Effector memory CD4-positive, alpha-beta T cell (primary cell): ENCODE measurements around the gene SLC23A3.

Source experiments
- DNase-seq, 3 donors: peaks; one replicate each; pipeline ENCODE4 v3.0.0-alpha.2; 2020
- H3K27ac ChIP-seq: 2 replicates; pipeline ENCODE4 v1.7.0; 2013; ENCODE audit warnings: mild to moderate bottlenecking, low read length, moderate library complexity; ENCODE audit not compliant: insufficient read depth, poor library complexity, severe bottlenecking
- H3K27me3 ChIP-seq: replicated peaks from 2 replicates; pipeline ENCODE4 v1.7.0; 2013; ENCODE audit warnings: mild to moderate bottlenecking, low read length; ENCODE audit not compliant: insufficient read depth, control insufficient read depth, poor library complexity, severe bottlenecking
- H3K36me3 ChIP-seq: 2 replicates; pipeline ENCODE4 v1.7.0; 2013; ENCODE audit warnings: mild to moderate bottlenecking, low read length, moderate library complexity; ENCODE audit not compliant: control insufficient read depth, insufficient read depth
- H3K4me1 ChIP-seq: 2 replicates; pipeline ENCODE4 v1.7.0; 2013; ENCODE audit warnings: low read length, mild to moderate bottlenecking; ENCODE audit not compliant: control insufficient read depth, insufficient read depth, poor library complexity, severe bottlenecking
- H3K4me3 ChIP-seq: 2 replicates; pipeline ENCODE4 v1.7.0; 2013; ENCODE audit warnings: low read length, low read depth, mild to moderate bottlenecking; ENCODE audit not compliant: insufficient read depth, poor library complexity, severe bottlenecking
- H3K9me3 ChIP-seq: 2 replicates; pipeline ENCODE4 v1.7.0; 2013; ENCODE audit warnings: mild to moderate bottlenecking, low read length, moderate library complexity; ENCODE audit not compliant: control insufficient read depth

Gene SLC23A3

DNA sequence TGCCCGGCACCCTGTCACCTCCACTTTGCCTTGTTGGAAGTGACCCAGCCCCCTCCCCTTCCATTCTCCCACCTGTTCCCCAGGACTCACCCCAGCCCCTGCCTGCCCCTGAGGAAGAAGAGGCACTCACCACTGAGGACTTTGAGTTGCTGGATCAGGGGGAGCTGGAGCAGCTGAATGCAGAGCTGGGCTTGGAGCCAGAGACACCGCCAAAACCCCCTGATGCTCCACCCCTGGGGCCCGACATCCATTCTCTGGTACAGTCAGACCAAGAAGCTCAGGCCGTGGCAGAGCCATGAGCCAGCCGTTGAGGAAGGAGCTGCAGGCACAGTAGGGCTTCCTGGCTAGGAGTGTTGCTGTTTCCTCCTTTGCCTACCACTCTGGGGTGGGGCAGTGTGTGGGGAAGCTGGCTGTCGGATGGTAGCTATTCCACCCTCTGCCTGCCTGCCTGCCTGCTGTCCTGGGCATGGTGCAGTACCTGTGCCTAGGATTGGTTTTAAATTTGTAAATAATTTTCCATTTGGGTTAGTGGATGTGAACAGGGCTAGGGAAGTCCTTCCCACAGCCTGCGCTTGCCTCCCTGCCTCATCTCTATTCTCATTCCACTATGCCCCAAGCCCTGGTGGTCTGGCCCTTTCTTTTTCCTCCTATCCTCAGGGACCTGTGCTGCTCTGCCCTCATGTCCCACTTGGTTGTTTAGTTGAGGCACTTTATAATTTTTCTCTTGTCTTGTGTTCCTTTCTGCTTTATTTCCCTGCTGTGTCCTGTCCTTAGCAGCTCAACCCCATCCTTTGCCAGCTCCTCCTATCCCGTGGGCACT is 12.7 kb upstream of the SLC23A3 start:
- H3K27ac ChIP-seq, result no peak overlapping the region

DNA sequence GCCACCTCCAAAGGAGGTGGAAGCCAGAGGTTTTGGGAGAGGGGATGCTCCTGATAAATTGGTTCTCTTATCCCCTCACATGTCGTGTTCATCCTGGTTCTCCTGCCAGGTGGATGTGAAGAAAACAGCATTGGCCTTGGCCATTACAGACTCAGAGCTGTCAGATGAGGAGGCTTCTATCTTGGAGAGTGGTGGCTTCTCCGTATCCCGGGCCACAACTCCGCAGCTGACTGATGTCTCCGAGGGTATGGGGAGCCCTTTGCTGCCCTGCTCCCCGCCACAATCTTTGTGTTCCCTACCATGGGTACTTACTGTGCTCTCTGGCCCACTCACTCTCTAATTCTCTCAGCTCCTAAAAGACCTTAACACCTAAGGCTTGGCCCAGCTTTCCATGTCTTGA is 11.7 kb upstream of the SLC23A3 start:
- H3K27me3 ChIP-seq, result no peaks in the 10 kb centered on the region
- no peak for DNase-seq
- peaks cover 25% of the 10 kb centered on the region for H3K4me1 ChIP-seq
- H3K9me3 ChIP-seq, result no peaks in the 10 kb centered on the region
- no peak overlapping the region for H3K27ac ChIP-seq
- no peak overlapping the region for H3K4me3 ChIP-seq
- peaks cover 45% of the 10 kb centered on the region for H3K36me3 ChIP-seq

More for the DNA sequence above, 12.7 kb upstream of the SLC23A3 start:
- H3K4me3 ChIP-seq, result no peak overlapping the region
- no peaks in the 10 kb centered on the region for H3K27me3 ChIP-seq
- no peak for DNase-seq
- peaks cover 19% of the 10 kb centered on the region for H3K4me1 ChIP-seq
- H3K9me3 ChIP-seq, result no peaks in the 10 kb centered on the region
- H3K36me3 ChIP-seq, result peaks cover 45% of the 10 kb centered on the region

DNA sequence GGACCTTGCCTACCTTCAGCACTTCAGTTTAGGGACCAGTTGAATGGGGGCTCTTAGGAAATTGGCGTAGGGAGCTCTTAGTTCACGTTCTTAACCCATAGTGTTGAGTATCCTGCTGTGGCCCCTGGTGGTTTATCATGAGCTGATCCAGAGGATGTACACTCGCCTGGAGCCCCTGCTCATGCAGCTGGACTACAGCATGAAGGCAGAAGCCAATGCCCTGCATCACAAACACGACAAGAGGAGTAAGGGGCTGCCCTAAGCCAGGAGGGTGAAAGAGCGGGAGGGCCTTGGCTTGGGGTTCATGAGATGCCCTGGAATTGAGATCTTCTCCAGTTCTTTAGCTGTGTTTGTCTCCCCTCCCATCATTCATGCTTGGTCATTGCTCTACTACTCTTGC is 11.1 kb upstream of the SLC23A3 start:
- H3K4me1 ChIP-seq, result peaks cover 31% of the 10 kb centered on the region
- DNase-seq, result no peak
- peaks cover 45% of the 10 kb centered on the region for H3K36me3 ChIP-seq
- H3K4me3 ChIP-seq, result no peak overlapping the region
- H3K27me3 ChIP-seq, result no peaks in the 10 kb centered on the region
- H3K9me3 ChIP-seq, result no peaks in the 10 kb centered on the region
- no peak overlapping the region for H3K27ac ChIP-seq

DNA sequence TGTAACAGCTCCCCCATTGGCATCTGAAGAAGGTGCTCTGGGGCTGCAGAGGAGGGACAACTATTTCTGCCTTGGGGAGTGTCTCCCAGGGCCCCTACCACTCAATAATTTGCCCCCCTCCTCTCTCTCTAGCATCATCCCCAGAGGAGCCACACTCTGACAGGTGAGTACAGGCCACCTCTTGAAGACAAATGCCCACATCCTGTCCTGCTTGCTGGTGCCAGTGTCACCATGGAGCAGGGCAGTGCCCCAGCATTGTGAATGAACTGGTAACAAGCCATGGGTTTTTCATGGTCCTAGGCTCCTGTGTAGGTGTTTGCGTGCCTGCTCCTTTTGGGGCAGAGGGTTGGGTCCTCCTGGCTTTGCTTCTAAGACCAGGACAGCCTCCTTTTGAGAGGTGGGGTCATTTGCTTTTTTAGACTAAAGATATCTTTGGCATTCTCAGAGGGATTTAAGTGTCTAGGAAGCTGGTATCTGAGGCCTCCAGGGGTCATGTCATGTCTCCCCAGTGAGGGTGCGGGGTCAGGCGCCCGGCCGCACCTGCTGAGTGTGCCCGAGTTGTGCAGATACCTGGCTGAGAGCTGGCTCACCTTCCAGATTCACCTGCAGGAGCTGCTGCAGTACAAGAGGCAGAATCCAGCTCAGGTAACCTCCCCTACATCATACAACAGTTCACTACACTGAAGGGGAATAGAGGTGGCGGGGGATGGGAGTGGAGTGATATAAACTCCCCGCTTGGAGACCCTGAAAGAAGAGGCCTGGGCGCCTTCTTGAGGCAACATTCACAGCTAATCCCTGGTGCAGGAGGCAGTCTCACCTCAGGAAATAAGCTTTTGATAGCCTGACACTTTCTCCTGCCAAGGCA is 10.0 kb upstream of the SLC23A3 start:
- Histone ChIP-seq H3K27me3 (no peaks in the 10 kb centered on the region), H3K4me1 (peaks cover 39% of the 10 kb centered on the region), H3K4me3 (no peak overlapping the region), H3K9me3 (no peaks in the 10 kb centered on the region), H3K27ac (no peak overlapping the region), H3K36me3 (peaks cover 43% of the 10 kb centered on the region)
- no peak for DNase-seq

DNA sequence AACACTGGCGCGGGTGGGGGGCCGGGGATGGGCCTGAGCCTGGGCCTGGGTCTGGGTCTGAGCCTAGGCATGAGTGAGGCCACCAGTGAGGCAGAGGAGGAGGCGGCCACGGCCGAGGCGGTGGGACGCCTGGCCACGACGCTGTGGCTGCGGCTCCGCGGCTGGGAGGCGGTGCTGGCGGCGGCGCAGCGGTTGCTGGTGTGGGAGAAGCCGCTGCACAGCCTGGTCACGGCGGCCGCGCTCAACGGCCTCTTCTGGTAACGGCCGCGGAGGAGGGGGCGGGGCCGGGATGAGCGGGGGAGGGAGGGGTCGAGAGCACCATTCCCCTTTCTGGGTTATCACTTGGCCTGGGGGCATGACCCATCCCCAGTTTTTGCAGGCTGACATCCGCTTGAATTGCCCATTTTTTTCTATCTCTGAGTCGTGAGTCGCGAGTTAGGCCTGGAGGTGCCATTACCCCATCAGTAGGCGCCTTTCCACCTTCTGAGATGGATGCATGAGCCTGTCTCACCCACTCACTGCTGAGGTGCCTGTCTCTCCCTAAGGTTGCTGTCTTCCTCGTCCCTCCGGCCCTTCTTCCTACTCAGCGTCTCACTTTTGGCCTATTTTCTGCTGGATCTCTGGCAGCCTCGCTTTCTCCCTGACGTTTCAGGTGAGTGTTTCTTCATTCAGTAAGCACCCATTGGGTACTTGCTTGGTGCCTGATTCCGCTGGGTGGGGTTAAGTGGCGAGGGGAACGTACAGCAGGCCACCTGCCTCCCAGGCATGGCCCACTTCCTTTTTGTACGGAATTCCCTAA is 8.7 kb upstream of the SLC23A3 start:
- Histone ChIP-seq H3K36me3 (peaks cover 51% of the 10 kb centered on the region), H3K27ac (peak overlapping the region; percentile 99), H3K27me3 (no peaks in the 10 kb centered on the region), H3K4me1 (peaks cover 46% of the 10 kb centered on the region), H3K9me3 (no peaks in the 10 kb centered on the region), H3K4me3 (peak overlapping the region; percentile 82)
- DNase-seq, result peak in 2 of 3 donors; percentile 35 to 43

DNA sequence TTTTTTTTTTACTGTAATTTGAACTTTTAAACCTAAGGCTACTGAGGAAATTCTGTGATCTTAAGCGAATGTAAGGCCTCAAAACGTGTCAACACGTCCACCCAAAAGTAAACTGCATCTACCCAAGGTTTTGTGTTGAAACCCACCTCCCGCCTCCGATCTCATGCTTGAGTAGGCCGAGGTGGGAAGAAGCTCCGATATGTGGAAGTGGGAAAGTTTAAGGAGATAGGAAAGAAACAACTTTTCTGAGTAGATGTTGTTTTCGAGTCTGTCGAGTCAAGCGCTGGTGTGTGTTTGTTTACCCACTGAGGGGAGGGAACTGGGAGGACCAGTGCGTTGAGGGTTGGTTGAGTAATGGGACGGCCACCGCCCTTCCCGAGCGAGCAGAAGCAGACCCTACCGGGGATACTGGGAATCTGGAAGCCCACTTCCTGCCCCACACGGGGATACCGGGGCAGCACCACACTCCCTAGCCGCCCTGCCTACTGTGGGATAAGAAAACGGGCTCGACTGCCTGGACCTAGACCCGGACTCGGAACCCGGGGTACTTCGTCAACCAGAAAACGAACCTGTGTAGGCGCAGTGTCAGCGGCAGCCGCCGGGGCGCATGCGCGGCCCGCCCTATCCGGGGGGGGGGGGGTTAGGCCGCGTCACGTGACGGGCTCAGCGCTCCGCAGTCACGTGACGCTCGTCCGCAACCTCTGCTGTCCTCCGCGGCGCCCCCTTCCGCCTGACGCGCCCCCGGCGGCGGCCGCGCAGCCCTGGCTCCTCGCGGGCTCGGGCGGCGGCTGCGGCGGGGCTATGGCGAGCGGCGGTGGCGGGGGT is 7.9 kb upstream of the SLC23A3 start, which contains the start of gene RETREG2:
Gene RETREG2 (plus strand): TSS at position 724 of the 825 bp plus-strand sequence. CDS start 78 bp downstream, at position 802.
- Histone ChIP-seq H3K27ac (peak within 1 kb of the TSS; percentile 99), H3K27me3 (no peaks in the 10 kb centered on the region), H3K4me1 (peaks cover 46% of the 10 kb centered on the region), H3K4me3 (peak within 1 kb of the TSS; percentile 82), H3K9me3 (no peaks in the 10 kb centered on the region), H3K36me3 (peaks cover 50% of the 10 kb centered on the region)
- peak; percentile 70 to 80 (median 72) for DNase-seq

DNA sequence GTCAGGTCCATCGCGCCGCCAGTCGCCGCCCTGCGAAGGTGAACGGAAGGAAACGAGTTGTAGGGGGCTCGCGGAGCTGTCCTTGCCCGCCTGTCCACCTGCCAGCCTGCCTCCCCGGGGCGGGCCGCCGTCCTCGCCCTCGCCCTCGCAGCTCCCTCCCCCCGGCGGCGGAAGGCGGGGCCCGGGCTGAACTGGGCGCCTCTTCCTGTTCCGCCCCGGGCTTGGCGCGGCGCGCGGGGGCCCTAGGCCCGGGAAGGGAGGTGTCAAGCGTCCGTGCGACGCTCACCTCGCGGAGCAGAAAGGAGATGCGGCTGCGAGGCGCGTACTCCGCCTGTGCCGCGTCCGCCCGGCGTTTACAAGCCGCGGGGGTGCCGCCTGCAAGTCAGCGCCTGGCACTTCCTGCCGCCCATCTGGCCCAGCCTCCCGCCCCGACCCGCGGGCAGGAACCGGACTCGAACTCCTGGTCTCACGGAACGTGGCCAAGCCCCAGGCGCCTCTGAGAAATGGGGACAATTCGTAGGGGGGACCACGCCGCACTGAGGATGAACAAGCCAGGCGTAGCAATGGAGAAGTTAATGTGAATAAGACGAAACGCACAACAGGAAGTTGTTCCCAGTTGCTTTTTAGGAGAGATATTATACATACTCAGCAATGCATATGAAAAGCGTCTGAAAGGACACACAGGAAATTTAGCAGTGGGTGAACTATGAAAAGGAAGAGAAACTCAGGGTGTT is 7.2 kb upstream of the SLC23A3 start, which contains the start of gene CNPPD1:
Gene CNPPD1 (minus strand): TSS at position 108 of the 734 bp plus-strand sequence. CDS start 97 bp downstream, at position 11.
- peaks cover 43% of the 10 kb centered on the region for H3K4me1 ChIP-seq
- H3K27ac ChIP-seq, result peak within 1 kb of the TSS; percentile 99
- no peaks in the 10 kb centered on the region for H3K9me3 ChIP-seq
- peak; percentile 76 to 84 (median 78) for DNase-seq
- peaks cover 50% of the 10 kb centered on the region for H3K36me3 ChIP-seq
- no peaks in the 10 kb centered on the region for H3K27me3 ChIP-seq
- peak within 1 kb of the TSS; percentile 82 for H3K4me3 ChIP-seq

DNA sequence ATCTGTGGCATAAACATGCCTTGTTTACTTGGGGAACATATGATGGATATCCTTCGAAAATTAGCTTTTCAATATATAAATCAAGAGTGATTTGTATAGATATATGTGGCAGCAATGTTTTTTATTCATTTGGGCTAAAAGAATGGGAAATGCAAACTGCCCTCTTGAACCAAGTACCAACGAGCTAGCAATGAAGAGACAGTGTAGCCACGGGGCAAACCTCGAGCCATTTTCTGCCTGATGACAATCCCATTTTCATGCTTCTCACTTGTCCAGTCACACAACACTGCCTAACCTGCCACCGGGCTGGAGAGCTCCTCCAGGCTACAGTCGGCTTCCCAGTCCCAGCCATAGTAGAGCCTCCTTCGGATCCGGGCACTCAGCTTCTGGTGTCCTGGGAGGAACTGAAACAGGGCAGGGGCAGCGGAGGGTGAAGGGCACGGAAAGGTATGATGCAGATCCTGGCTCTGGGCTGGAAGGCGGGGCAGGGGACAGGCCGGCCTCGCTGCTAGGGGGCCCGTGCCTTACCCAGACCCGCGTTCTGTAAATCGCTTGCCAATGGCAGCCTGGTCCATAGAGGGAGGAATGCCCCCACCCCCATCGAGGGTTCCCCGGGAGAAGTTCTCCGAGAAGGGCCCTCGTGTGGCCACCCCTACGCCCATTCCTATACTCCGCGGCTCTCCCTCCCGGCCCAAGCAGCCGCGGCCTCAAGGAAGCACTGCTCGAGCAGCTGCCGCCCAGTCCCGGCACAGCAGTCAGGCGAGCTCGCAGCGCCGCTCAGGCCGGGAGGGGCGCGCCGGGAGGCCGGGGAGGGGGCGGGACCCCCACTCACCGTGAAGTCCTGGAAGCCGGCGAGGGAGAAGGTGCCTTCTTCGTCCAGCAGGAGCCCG is 6.3 kb upstream of the SLC23A3 start:
- peaks cover 43% of the 10 kb centered on the region for H3K4me1 ChIP-seq
- DNase-seq, result peak in 1 of 3 donors; percentile 5

More for the DNA sequence above, 6.3 kb upstream of the SLC23A3 start:
- H3K27ac ChIP-seq, result peak overlapping the region; percentile 99
- no peaks in the 10 kb centered on the region for H3K27me3 ChIP-seq
- peak overlapping the region; percentile 82 for H3K4me3 ChIP-seq
- no peaks in the 10 kb centered on the region for H3K9me3 ChIP-seq
- H3K36me3 ChIP-seq, result peaks cover 43% of the 10 kb centered on the region
